Neural cell (in vitro differentiated cells): ENCODE results near the gene BCOR. TPM values are rescaled to one million over a fixed set of nuclear protein-coding genes. Genes with fewer than 3 reads are reported as not detected.

Source experiments
- H2AFZ ChIP-seq: fragments of 200-600, 300-800 bp; sonication (generic), shearing (Covaris generic); 2 replicates; pipeline ENCODE4 v1.6.0; 2014; ENCODE audit warnings: low read depth, mild to moderate bottlenecking, antibody characterized with exemption, low read length, moderate library complexity
- H3F3A ChIP-seq: fragments of 200-600 bp; shearing (Covaris generic); 2 replicates; pipeline ENCODE4 v1.6.1; 2016; ENCODE audit warnings: mild to moderate bottlenecking, moderate library complexity, mixed read lengths, antibody characterized with exemption, low read length; ENCODE audit not compliant: insufficient read depth, poor library complexity, severe bottlenecking
- H3K27ac ChIP-seq: fragments of 200-600, 300-800 bp; sonication (generic), shearing (Covaris generic); 2 replicates; pipeline ENCODE4 v1.5.1; 2014; ENCODE audit warnings: mild to moderate bottlenecking, low read length, moderate library complexity
- H3K27me3 ChIP-seq: fragments of 300-800, 200-600 bp; sonication (generic), shearing (Covaris generic); 2 replicates; pipeline ENCODE4 v1.6.0; 2014; ENCODE audit warnings: mild to moderate bottlenecking, low read depth, low read length, moderate library complexity; ENCODE audit not compliant: insufficient read depth
- H3K36me3 ChIP-seq: fragments of 300-800, 200-600 bp; sonication (generic), shearing (Covaris generic); 2 replicates; pipeline ENCODE4 v1.5.1; 2014; ENCODE audit warnings: mild to moderate bottlenecking, antibody characterized with exemption, low read length, moderate library complexity; ENCODE audit not compliant: insufficient read depth
- H3K4me2 ChIP-seq: fragments of 300-800, 200-600 bp; sonication (generic), shearing (Covaris generic); 2 replicates; pipeline ENCODE4 v1.6.0; 2014; ENCODE audit warnings: mild to moderate bottlenecking, low read length
- H3K4me3 ChIP-seq: fragments of 300-800, 200-600 bp; sonication (generic), shearing (Covaris generic); 2 replicates; pipeline ENCODE4 v1.5.1; 2014; ENCODE audit warnings: mild to moderate bottlenecking, low read length, moderate library complexity
- H3K79me2 ChIP-seq: fragments of 200-600 bp; shearing (Covaris generic); replicated peaks from 2 replicates; pipeline ENCODE4 v1.6.0; 2014; ENCODE audit warnings: mild to moderate bottlenecking, low read length, moderate library complexity; ENCODE audit not compliant: insufficient read depth
- H3K9ac ChIP-seq: fragments of 300-800, 200-600 bp; sonication (generic), shearing (Covaris generic); 2 replicates; pipeline ENCODE4 v1.6.1; 2016; ENCODE audit warnings: mild to moderate bottlenecking, low read length, mixed read lengths
- H3K9me2 ChIP-seq: fragments of 200-600 bp; shearing (Covaris generic); 2 replicates; pipeline ENCODE4 v1.6.1; 2016; ENCODE audit warnings: mild to moderate bottlenecking, low read length, mixed read lengths; ENCODE audit not compliant: insufficient read depth
- H3K9me3 ChIP-seq: fragments of 200-600, 300-800 bp; sonication (generic), shearing (Covaris generic); 2 replicates; pipeline ENCODE4 v1.6.1; 2016; ENCODE audit warnings: mild to moderate bottlenecking, mixed run types, low read length, moderate library complexity, mixed read lengths
- H4K20me1 ChIP-seq: fragments of 200-600 bp; shearing (Covaris generic); 2 replicates; pipeline ENCODE4 v1.6.1; 2016; ENCODE audit warnings: mild to moderate bottlenecking, mixed run types; ENCODE audit not compliant: insufficient read depth
- EP300 ChIP-seq: fragments of 450-650 bp; conservative IDR thresholded peaks from 2 replicates; pipeline ENCODE4 v1.6.1; 2014; ENCODE audit warnings: antibody characterized with exemption, mild to moderate bottlenecking, moderate library complexity; ENCODE audit not compliant: poor library complexity, severe bottlenecking
- EZH2 ChIP-seq: fragments of 200-600, 300-800 bp; shearing (Covaris generic), sonication (generic); IDR thresholded peaks from 2 replicates; pipeline ENCODE4 v1.6.1; 2014; ENCODE audit warnings: antibody characterized with exemption, low read length, borderline replicate concordance, mild to moderate bottlenecking; ENCODE audit not compliant: insufficient read depth, poor library complexity, severe bottlenecking
- MXI1 ChIP-seq: fragments of 450-650 bp; conservative IDR thresholded peaks from 2 replicates; pipeline ENCODE4 v1.6.1; 2014; ENCODE audit warnings: antibody characterized with exemption, mild to moderate bottlenecking; ENCODE audit not compliant: poor library complexity, severe bottlenecking
- POLR2AphosphoS5 ChIP-seq: IDR thresholded peaks from 2 replicates; pipeline ENCODE4 v1.6.1; 2012
- RAD21 ChIP-seq: fragments of 450-650 bp; conservative IDR thresholded peaks from 2 replicates; pipeline ENCODE4 v1.6.1; 2014; ENCODE audit warnings: antibody characterized with exemption, mild to moderate bottlenecking, moderate library complexity
- SMC3 ChIP-seq: fragments of 450-650 bp; conservative IDR thresholded peaks from 2 replicates; pipeline ENCODE4 v1.6.1; 2014; ENCODE audit warnings: antibody characterized with exemption, mild to moderate bottlenecking, moderate library complexity; ENCODE audit not compliant: poor library complexity
- TAF1 ChIP-seq: IDR thresholded peaks from 2 replicates; pipeline ENCODE4 v1.6.1; 2012; ENCODE audit warnings: low read depth
- polyA plus RNA-seq: library from polyadenylated mRNA; depleted of rRNA; stranded (reverse); fragments of >200 nt; gene quantifications from 2 replicates; pipeline ENCODE4 v1.2.3, GENCODE V29; 2014
- TF ChIP-seq, protein P1 (sequence below): fragments of 450-650 bp; IDR thresholded peaks from 2 replicates; pipeline ENCODE4 v1.5.1; 2014; ENCODE audit warnings: antibody characterized with exemption, mild to moderate bottlenecking, moderate library complexity; ENCODE audit not compliant: poor library complexity, severe bottlenecking
- TF ChIP-seq, protein P2 (sequence below): IDR thresholded peaks from 2 replicates; pipeline ENCODE4 v1.6.1; 2012; ENCODE audit warnings: borderline replicate concordance

Gene BCOR
- polyA plus RNA-seq, 1 donor from 2014 or later = 18.0 TPM

GRCh38 chrX:40066700-40067099 is 31.1 kb downstream of the BCOR start:
- Histone ChIP-seq H3K9me2 (no peaks in the 10 kb centered on the region), H3K27ac (no peak overlapping the region), H3K27me3 (no peaks in the 10 kb centered on the region), H3K9me3 (no peaks in the 10 kb centered on the region), H3F3A (no peaks in the 10 kb centered on the region), H4K20me1 (no peaks in the 10 kb centered on the region), H3K36me3 (no peaks in the 10 kb centered on the region), H3K4me2 (no peak overlapping the region), H3K4me3 (no peak overlapping the region), H3K79me2 (no peaks in the 10 kb centered on the region), H2AFZ (no peak overlapping the region), H3K9ac (no peak overlapping the region)
- no peak for TF ChIP-seq MXI1
- TF ChIP-seq SMC3 = no peak
- TF ChIP-seq, protein P1, sequence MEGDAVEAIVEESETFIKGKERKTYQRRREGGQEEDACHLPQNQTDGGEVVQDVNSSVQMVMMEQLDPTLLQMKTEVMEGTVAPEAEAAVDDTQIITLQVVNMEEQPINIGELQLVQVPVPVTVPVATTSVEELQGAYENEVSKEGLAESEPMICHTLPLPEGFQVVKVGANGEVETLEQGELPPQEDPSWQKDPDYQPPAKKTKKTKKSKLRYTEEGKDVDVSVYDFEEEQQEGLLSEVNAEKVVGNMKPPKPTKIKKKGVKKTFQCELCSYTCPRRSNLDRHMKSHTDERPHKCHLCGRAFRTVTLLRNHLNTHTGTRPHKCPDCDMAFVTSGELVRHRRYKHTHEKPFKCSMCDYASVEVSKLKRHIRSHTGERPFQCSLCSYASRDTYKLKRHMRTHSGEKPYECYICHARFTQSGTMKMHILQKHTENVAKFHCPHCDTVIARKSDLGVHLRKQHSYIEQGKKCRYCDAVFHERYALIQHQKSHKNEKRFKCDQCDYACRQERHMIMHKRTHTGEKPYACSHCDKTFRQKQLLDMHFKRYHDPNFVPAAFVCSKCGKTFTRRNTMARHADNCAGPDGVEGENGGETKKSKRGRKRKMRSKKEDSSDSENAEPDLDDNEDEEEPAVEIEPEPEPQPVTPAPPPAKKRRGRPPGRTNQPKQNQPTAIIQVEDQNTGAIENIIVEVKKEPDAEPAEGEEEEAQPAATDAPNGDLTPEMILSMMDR = no peak
- TF ChIP-seq EZH2 = no peak
- no peak for TF ChIP-seq EP300
- TF ChIP-seq RAD21 = no peak
- TF ChIP-seq, protein P2, sequence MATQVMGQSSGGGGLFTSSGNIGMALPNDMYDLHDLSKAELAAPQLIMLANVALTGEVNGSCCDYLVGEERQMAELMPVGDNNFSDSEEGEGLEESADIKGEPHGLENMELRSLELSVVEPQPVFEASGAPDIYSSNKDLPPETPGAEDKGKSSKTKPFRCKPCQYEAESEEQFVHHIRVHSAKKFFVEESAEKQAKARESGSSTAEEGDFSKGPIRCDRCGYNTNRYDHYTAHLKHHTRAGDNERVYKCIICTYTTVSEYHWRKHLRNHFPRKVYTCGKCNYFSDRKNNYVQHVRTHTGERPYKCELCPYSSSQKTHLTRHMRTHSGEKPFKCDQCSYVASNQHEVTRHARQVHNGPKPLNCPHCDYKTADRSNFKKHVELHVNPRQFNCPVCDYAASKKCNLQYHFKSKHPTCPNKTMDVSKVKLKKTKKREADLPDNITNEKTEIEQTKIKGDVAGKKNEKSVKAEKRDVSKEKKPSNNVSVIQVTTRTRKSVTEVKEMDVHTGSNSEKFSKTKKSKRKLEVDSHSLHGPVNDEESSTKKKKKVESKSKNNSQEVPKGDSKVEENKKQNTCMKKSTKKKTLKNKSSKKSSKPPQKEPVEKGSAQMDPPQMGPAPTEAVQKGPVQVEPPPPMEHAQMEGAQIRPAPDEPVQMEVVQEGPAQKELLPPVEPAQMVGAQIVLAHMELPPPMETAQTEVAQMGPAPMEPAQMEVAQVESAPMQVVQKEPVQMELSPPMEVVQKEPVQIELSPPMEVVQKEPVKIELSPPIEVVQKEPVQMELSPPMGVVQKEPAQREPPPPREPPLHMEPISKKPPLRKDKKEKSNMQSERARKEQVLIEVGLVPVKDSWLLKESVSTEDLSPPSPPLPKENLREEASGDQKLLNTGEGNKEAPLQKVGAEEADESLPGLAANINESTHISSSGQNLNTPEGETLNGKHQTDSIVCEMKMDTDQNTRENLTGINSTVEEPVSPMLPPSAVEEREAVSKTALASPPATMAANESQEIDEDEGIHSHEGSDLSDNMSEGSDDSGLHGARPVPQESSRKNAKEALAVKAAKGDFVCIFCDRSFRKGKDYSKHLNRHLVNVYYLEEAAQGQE = no peak
- no peak for TF ChIP-seq POLR2AphosphoS5
- TF ChIP-seq TAF1 = no peak

GRCh38 chrX:40065296-40066046 is 32.3 kb downstream of the BCOR start:
- no peaks in the 10 kb centered on the region for H4K20me1 ChIP-seq
- H2AFZ ChIP-seq = no peak overlapping the region
- no peaks in the 10 kb centered on the region for H3K27me3 ChIP-seq
- no peaks in the 10 kb centered on the region for H3K79me2 ChIP-seq
- no peaks in the 10 kb centered on the region for H3K36me3 ChIP-seq
- no peak overlapping the region for H3K9ac ChIP-seq
- H3K9me3 ChIP-seq = no peaks in the 10 kb centered on the region
- no peak overlapping the region for H3K27ac ChIP-seq
- no peak overlapping the region for H3K4me2 ChIP-seq
- no peaks in the 10 kb centered on the region for H3F3A ChIP-seq
- no peak for TF ChIP-seq POLR2AphosphoS5
- TF ChIP-seq SMC3 = no peak
- no peak for TF ChIP-seq MXI1
- no peak for TF ChIP-seq TAF1
- TF ChIP-seq, protein P2 = no peak
- TF ChIP-seq, protein P1 = no peak
- H3K9me2 ChIP-seq = no peaks in the 10 kb centered on the region
- no peak overlapping the region for H3K4me3 ChIP-seq
